ENCODE results near the gene CABCOCO1. TPM values are rescaled to one million over a fixed set of nuclear protein-coding genes. Genes with fewer than 3 reads are reported as not detected.

CABCOCO1 gene
- polyA plus RNA-seq, 1 experiment, result 2.4 TPM

DNA sequence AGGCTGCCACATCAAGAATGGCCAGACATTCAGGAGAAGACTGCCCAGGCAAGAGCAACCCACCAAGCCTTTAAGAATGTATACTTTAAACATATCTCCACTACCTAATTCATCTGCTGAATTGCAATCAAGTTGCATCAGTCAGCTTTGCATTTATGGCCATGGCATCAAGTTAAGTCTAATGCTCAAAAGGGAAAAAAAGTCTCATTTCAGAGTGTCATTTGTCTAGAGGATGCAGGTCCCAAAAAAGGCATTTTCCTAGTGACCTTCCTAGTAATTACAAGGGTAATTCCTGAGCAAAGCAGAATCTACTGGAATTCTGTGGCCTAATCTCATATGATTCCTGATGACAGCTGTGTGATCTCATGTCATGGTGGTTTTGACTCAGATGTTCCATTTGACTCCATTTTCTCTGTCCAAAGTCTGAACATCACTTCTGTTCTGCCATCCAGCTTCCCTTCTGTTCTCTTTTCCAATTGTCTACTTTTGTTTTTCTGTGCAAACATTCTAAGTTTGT lies 7.3 kb upstream of the CABCOCO1 start:
- Histone ChIP-seq H3K36me3 (ENCODE audit: control insufficient read depth, insufficient read depth, low read length) (no peaks in the 10 kb centered on the region), H3K4me3 (ENCODE audit: low read depth, low read length) (no peak overlapping the region), H3K27me3 (ENCODE audit: control insufficient read depth, insufficient read depth, low read length) (no peaks in the 10 kb centered on the region)
- DNase-seq (ENCODE audit: low read depth), result no peak
- TF ChIP-seq, protein P1, sequence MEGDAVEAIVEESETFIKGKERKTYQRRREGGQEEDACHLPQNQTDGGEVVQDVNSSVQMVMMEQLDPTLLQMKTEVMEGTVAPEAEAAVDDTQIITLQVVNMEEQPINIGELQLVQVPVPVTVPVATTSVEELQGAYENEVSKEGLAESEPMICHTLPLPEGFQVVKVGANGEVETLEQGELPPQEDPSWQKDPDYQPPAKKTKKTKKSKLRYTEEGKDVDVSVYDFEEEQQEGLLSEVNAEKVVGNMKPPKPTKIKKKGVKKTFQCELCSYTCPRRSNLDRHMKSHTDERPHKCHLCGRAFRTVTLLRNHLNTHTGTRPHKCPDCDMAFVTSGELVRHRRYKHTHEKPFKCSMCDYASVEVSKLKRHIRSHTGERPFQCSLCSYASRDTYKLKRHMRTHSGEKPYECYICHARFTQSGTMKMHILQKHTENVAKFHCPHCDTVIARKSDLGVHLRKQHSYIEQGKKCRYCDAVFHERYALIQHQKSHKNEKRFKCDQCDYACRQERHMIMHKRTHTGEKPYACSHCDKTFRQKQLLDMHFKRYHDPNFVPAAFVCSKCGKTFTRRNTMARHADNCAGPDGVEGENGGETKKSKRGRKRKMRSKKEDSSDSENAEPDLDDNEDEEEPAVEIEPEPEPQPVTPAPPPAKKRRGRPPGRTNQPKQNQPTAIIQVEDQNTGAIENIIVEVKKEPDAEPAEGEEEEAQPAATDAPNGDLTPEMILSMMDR (IDR thresholded peaks at IDR 0.05; ENCODE audit: insufficient read depth, low read depth, low read length), result no peak
- ChIA-PET CTCF (interaction anchor here (0.6 kb wide), 1 partner anchor 175 kb away, joined by 3 read pairs; no protein-coding TSS in a partner anchor), POLR2A (no interaction called here)

DNA sequence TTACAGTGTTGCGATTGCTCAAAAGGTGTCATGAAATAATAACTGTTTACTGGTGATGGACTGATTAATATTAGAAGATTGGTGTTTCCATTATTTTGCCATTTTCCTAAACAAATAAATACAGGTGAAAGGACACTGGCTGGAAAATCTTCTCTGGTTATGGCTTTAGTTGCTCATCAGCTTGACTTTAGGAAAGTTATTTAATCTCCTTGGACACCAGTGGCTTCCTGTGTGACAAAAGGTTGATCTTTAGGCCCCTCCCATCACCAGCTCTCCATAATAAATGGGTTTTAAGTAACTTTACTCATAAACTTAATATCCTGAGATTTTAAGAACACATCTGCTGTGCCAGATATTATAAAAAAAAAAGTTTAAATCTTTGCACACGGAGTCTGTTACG lies 737 bp downstream of the CABCOCO1 start:
- Histone ChIP-seq H3K27me3 (ENCODE audit: control insufficient read depth, insufficient read depth, low read length) (no peaks in the 10 kb centered on the region), H3K36me3 (ENCODE audit: control insufficient read depth, insufficient read depth, low read length) (no peaks in the 10 kb centered on the region), H3K4me3 (ENCODE audit: low read depth, low read length) (peak overlapping the region; percentile 81)
- ChIA-PET CTCF (no interaction called here), POLR2A (no interaction called here)
- TF ChIP-seq, protein P1 (IDR thresholded peaks at IDR 0.05; ENCODE audit: insufficient read depth, low read depth, low read length), result no peak
- DNase-seq (ENCODE audit: low read depth), result no peak

- TF ChIP-seq, protein P1 (IDR thresholded peaks at IDR 0.05; ENCODE audit: insufficient read depth, low read depth, low read length), result no peak
- POLR2A ChIA-PET, result no interaction called here
- CTCF ChIA-PET, result no interaction called here
- DNase-seq (ENCODE audit: low read depth), result no peak
- Histone ChIP-seq H3K4me3 (ENCODE audit: low read depth, low read length) (no peak overlapping the region), H3K36me3 (ENCODE audit: control insufficient read depth, insufficient read depth, low read length) (no peaks in the 10 kb centered on the region), H3K27me3 (ENCODE audit: control insufficient read depth, insufficient read depth, low read length) (no peaks in the 10 kb centered on the region)
Measured at GRCh38 chr10:61664985-61665384, 2.3 kb downstream of the CABCOCO1 start.

- no peak for DNase-seq (ENCODE audit: low read depth)
- POLR2A ChIA-PET, result no interaction called here
Measured at GRCh38 chr10:61669161-61669725, 6.5 kb downstream of the CABCOCO1 start.

GRCh38 chr10:61669849-61670248 lies 7.1 kb downstream of the CABCOCO1 start:
- POLR2A ChIA-PET, result no interaction called here
- Histone ChIP-seq H3K27me3 (ENCODE audit: control insufficient read depth, insufficient read depth, low read length) (no peaks in the 10 kb centered on the region), H3K4me3 (ENCODE audit: low read depth, low read length) (no peak overlapping the region), H3K36me3 (ENCODE audit: control insufficient read depth, insufficient read depth, low read length) (no peaks in the 10 kb centered on the region)
- TF ChIP-seq, protein P1 (IDR thresholded peaks at IDR 0.05; ENCODE audit: insufficient read depth, low read depth, low read length), result no peak
- no peak for DNase-seq (ENCODE audit: low read depth)
- CTCF ChIA-PET, result no interaction called here

More at GRCh38 chr10:61669161-61669725, 6.5 kb downstream of the CABCOCO1 start:
- Histone ChIP-seq H3K4me3 (ENCODE audit: low read depth, low read length) (no peak overlapping the region), H3K27me3 (ENCODE audit: control insufficient read depth, insufficient read depth, low read length) (no peaks in the 10 kb centered on the region), H3K36me3 (ENCODE audit: control insufficient read depth, insufficient read depth, low read length) (no peaks in the 10 kb centered on the region)
- CTCF ChIA-PET, result no interaction called here
- TF ChIP-seq, protein P1 (IDR thresholded peaks at IDR 0.05; ENCODE audit: insufficient read depth, low read depth, low read length), result peak; percentile 14; the same call in 1 of the 2 replicates
